ENCODE results near the gene PLEKHA7. TPM values are rescaled to one million over a fixed set of nuclear protein-coding genes. Genes with fewer than 3 reads are reported as not detected.
A peak's percentile ranks its signal among the peaks of the same experiment; 100 is the strongest.
"Not testable (repeated sequence)": the region's sequence is repeated elsewhere in the genome, so short reads cannot be mapped to it uniquely, and the experiment has no call there.

Gene PLEKHA7
- total RNA-seq, 1 experiment from 2014 or later: 1.7 TPM

DNA sequence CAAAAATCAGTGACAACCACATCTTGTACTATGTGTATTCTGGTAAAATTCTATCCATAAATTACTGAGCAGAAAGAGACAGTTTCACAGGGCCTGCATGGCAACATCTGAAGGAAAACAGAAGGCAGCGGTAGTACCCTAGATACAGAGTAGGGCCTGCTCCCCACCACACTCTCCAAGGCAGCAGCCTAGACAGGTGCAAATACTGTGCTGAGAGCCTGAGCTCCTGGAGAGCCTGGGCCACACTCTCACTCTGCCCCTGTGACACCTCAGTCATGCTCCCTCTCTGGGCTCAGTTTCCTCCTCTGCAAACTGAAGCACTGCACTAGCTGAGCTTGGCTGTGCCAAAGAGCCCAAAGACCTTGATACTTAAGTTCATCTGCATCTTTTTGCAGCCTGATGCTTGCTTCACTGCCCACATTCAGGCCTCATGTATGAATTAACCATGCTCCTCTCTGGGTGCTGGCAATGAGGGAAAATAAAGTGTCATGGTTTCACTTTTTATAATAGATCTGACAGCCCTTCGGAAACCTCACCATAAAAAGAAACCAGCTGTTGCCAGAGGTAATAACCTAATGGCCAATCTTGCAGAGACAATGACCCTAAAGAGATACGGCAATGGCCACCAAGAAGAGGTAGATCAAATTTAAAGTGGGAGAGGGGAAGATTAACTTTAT is 104.7 kb downstream of the PLEKHA7 start:
- POLR2A ChIA-PET (ENCODE audit: low non-redundant PET): no interaction called here
- H3K4me3 ChIP-seq (ENCODE audit: low read depth, low read length, poor library complexity, severe bottlenecking): no peak overlapping the region
- BruUV-seq (replicated peaks): no TSS peak
- H3K27me3 ChIP-seq (replicated peaks; ENCODE audit: insufficient read depth, low read depth, low read length, poor library complexity): no peaks in the 10 kb centered on the region
- TF ChIP-seq EZH2 (IDR thresholded peaks at IDR 0.05; ENCODE audit: borderline replicate concordance, low read depth, low read length, poor library complexity, severe bottlenecking) (no peak), CTCF (conservative IDR thresholded peaks at IDR 0.05; ENCODE audit: low read depth, low read length) (no peak)
- H3K4me1 ChIP-seq (ENCODE audit: insufficient read depth, low read length, poor library complexity, severe bottlenecking): peaks cover 22% of the 10 kb centered on the region
- no peaks in the 10 kb centered on the region for H3K9me3 ChIP-seq (ENCODE audit: low read depth, low read length, poor library complexity, severe bottlenecking)
- intact Hi-C loops (cut with micrococcal nuclease; ENCODE audit: unreplicated experiment): no loop called here
- CTCF ChIA-PET: no interaction called here
- no peaks in the 10 kb centered on the region for H3K36me3 ChIP-seq (ENCODE audit: insufficient read depth, low read length, poor library complexity, severe bottlenecking)
- H3K27ac ChIP-seq (ENCODE audit: low read depth, low read length, poor library complexity, severe bottlenecking): no peak overlapping the region
- DNase-seq (ENCODE audit: low spot score): no peak

GRCh38 chr11:16905375-16905774 is 108.8 kb downstream of the PLEKHA7 start:
- DNase-seq (ENCODE audit: low spot score): no peak
- POLR2A ChIA-PET (ENCODE audit: low non-redundant PET): interaction anchor here (0.7 to 0.8 kb wide), 2 partner anchors 10 to 53 kb away, joined by 4 to 6 read pairs; no protein-coding TSS in a partner anchor
- TF ChIP-seq EZH2 (IDR thresholded peaks at IDR 0.05; ENCODE audit: borderline replicate concordance, low read depth, low read length, poor library complexity, severe bottlenecking) (no peak), CTCF (conservative IDR thresholded peaks at IDR 0.05; ENCODE audit: low read depth, low read length) (no peak)
- Histone ChIP-seq H3K36me3 (ENCODE audit: insufficient read depth, low read length, poor library complexity, severe bottlenecking) (no peaks in the 10 kb centered on the region), H3K9me3 (ENCODE audit: low read depth, low read length, poor library complexity, severe bottlenecking) (no peaks in the 10 kb centered on the region), H3K27ac (ENCODE audit: low read depth, low read length, poor library complexity, severe bottlenecking) (peak overlapping the region; percentile 85), H3K27me3 (replicated peaks; ENCODE audit: insufficient read depth, low read depth, low read length, poor library complexity) (no peaks in the 10 kb centered on the region), H3K4me1 (ENCODE audit: insufficient read depth, low read length, poor library complexity, severe bottlenecking) (peaks cover 40% of the 10 kb centered on the region), H3K4me3 (ENCODE audit: low read depth, low read length, poor library complexity, severe bottlenecking) (no peak overlapping the region)
- intact Hi-C loops (cut with micrococcal nuclease; ENCODE audit: unreplicated experiment): no loop called here
- TSS peak; percentile 62 for BruUV-seq (replicated peaks)
- CTCF ChIA-PET: no interaction called here

- Histone ChIP-seq H3K4me1 (ENCODE audit: insufficient read depth, low read length, poor library complexity, severe bottlenecking) (peaks cover 34% of the 10 kb centered on the region), H3K27ac (ENCODE audit: low read depth, low read length, poor library complexity, severe bottlenecking) (peak overlapping the region; percentile 85)
- H3K4me3 ChIP-seq (ENCODE audit: low read depth, low read length, poor library complexity, severe bottlenecking); H3K9me3 ChIP-seq (ENCODE audit: low read depth, low read length, poor library complexity, severe bottlenecking); intact Hi-C loops (cut with micrococcal nuclease; ENCODE audit: unreplicated experiment); H3K27me3 ChIP-seq (replicated peaks; ENCODE audit: insufficient read depth, low read depth, low read length, poor library complexity); H3K36me3 ChIP-seq (ENCODE audit: insufficient read depth, low read length, poor library complexity, severe bottlenecking); CTCF ChIA-PET; DNase-seq (ENCODE audit: low spot score); POLR2A ChIA-PET (ENCODE audit: low non-redundant PET); BruUV-seq (replicated peaks): not testable (repeated sequence)
Observed at GRCh38 chr11:16904761-16905160, 109.5 kb downstream of the PLEKHA7 start.
